SU-DHL-6 (cell line): ENCODE data around the gene SDS.

Source experiments
- H2AFZ ChIP-seq: fragments of 200-600 bp; sonication (generic); 2 replicates; pipeline ENCODE4 v1.6.1; 2014; ENCODE audit warnings: low read depth, mild to moderate bottlenecking, moderate library complexity, mixed read lengths, antibody characterized with exemption, low read length; ENCODE audit not compliant: severe bottlenecking
- H3F3A ChIP-seq: fragments of 200-600 bp; shearing (Covaris generic); 2 replicates; pipeline ENCODE4 v1.6.0; 2016; ENCODE audit warnings: antibody characterized with exemption, mild to moderate bottlenecking; ENCODE audit not compliant: insufficient read depth
- H3K27ac ChIP-seq: fragments of 200-600 bp; sonication (generic); 2 replicates; pipeline ENCODE4 v1.5.1; 2016; ENCODE audit warnings: low read depth, mild to moderate bottlenecking, low read length, moderate library complexity, mixed read lengths
- H3K27me3 ChIP-seq: fragments of 200-600 bp; sonication (generic), shearing (Covaris generic); 2 replicates; pipeline ENCODE4 v1.6.0; 2014; ENCODE audit warnings: mild to moderate bottlenecking, low read length
- H3K36me3 ChIP-seq: fragments of 200-600 bp; sonication (generic); 2 replicates; pipeline ENCODE4 v1.6.1; 2014; ENCODE audit warnings: mild to moderate bottlenecking, low read length, mixed read lengths
- H3K4me2 ChIP-seq: fragments of 300-600, 200-600 bp; shearing (Covaris generic), sonication (generic); 2 replicates; pipeline ENCODE4 v1.6.0; 2014; ENCODE audit warnings: low read length, low read depth, mild to moderate bottlenecking; ENCODE audit not compliant: poor library complexity, severe bottlenecking
- H3K4me3 ChIP-seq: fragments of 200-600 bp; sonication (generic); 2 replicates; pipeline ENCODE4 v1.5.1; 2014; ENCODE audit warnings: antibody characterized with exemption, low read length, mild to moderate bottlenecking, mixed read lengths; ENCODE audit not compliant: insufficient read depth, poor library complexity, severe bottlenecking
- H3K79me2 ChIP-seq: fragments of 200-600 bp; sonication (generic); 2 replicates; pipeline ENCODE4 v1.6.1; 2014; ENCODE audit warnings: mild to moderate bottlenecking, low read length, moderate library complexity; ENCODE audit not compliant: insufficient read depth
- H3K9ac ChIP-seq: fragments of 200-600 bp; sonication (generic); 2 replicates; pipeline ENCODE4 v1.7.0; 2014; ENCODE audit warnings: mild to moderate bottlenecking, low read length
- H3K9me2 ChIP-seq: fragments of 200-600 bp; sonication (generic); replicated peaks from 2 replicates; pipeline ENCODE4 v1.6.1; 2014; ENCODE audit warnings: low read length; ENCODE audit not compliant: insufficient read depth
- H3K9me3 ChIP-seq: fragments of 200-600 bp; sonication (generic); 2 replicates; pipeline ENCODE4 v1.6.1; 2014; ENCODE audit warnings: low read length, mixed read lengths; ENCODE audit not compliant: insufficient read depth
- H4K20me1 ChIP-seq: fragments of 200-600 bp; sonication (generic); 2 replicates; pipeline ENCODE4 v1.6.1; 2014; ENCODE audit warnings: low read depth, mild to moderate bottlenecking, antibody characterized with exemption, low read length, moderate library complexity, mixed read lengths
- CTCF ChIP-seq: fragments of 200-600 bp; sonication (generic); IDR thresholded peaks from one replicate; pipeline ENCODE4 v1.5.1; 2017; ENCODE audit warnings: antibody characterized with exemption, mild to moderate bottlenecking, low read length, moderate library complexity; ENCODE audit not compliant: insufficient read depth, poor library complexity, severe bottlenecking
- EZH2phosphoT487 ChIP-seq: fragments of 200-600 bp; sonication (generic), shearing (Covaris generic); conservative IDR thresholded peaks from 2 replicates; pipeline ENCODE4 v1.6.1; 2018; ENCODE audit warnings: mild to moderate bottlenecking, antibody characterized with exemption, low read length, moderate library complexity, mixed read lengths

SDS gene

GRCh38 chr12:113382206-113382605, 21.5 kb downstream of the SDS start:
- no peak overlapping the region for H3K9ac ChIP-seq
- TF ChIP-seq EZH2phosphoT487: no peak
- no peak overlapping the region for H2AFZ ChIP-seq
- H3K27me3 ChIP-seq: no peaks in the 10 kb centered on the region
- no peaks in the 10 kb centered on the region for H4K20me1 ChIP-seq
- no peaks in the 10 kb centered on the region for H3K9me2 ChIP-seq
- H3K36me3 ChIP-seq: no peaks in the 10 kb centered on the region
- H3K9me3 ChIP-seq: no peaks in the 10 kb centered on the region
- H3F3A ChIP-seq: no peaks in the 10 kb centered on the region
- H3K4me3 ChIP-seq: no peak overlapping the region
- H3K27ac ChIP-seq: no peak overlapping the region
- H3K4me2 ChIP-seq: no peak overlapping the region
- no peaks in the 10 kb centered on the region for H3K79me2 ChIP-seq

GRCh38 chr12:113381220-113381619, 22.5 kb downstream of the SDS start:
- no peak overlapping the region for H3K27ac ChIP-seq
- H3K9me2 ChIP-seq: no peaks in the 10 kb centered on the region
- H3K36me3 ChIP-seq: no peaks in the 10 kb centered on the region
- H2AFZ ChIP-seq: no peak overlapping the region
- TF ChIP-seq CTCF (no peak), EZH2phosphoT487 (no peak)
- no peaks in the 10 kb centered on the region for H4K20me1 ChIP-seq
- no peak overlapping the region for H3K9ac ChIP-seq
- H3K27me3 ChIP-seq: no peaks in the 10 kb centered on the region
- no peak overlapping the region for H3K4me2 ChIP-seq
- no peak overlapping the region for H3K4me3 ChIP-seq
- no peaks in the 10 kb centered on the region for H3F3A ChIP-seq
- H3K9me3 ChIP-seq: no peaks in the 10 kb centered on the region
- H3K79me2 ChIP-seq: no peaks in the 10 kb centered on the region

GRCh38 chr12:113378291-113378690, 25.4 kb downstream of the SDS start:
- Histone ChIP-seq H3K9ac (no peak overlapping the region), H3K9me2 (no peaks in the 10 kb centered on the region), H2AFZ (no peak overlapping the region), H3F3A (no peaks in the 10 kb centered on the region), H3K9me3 (no peaks in the 10 kb centered on the region), H3K36me3 (no peaks in the 10 kb centered on the region), H3K27me3 (no peaks in the 10 kb centered on the region), H3K4me2 (no peak overlapping the region), H4K20me1 (no peaks in the 10 kb centered on the region), H3K27ac (no peak overlapping the region), H3K79me2 (no peaks in the 10 kb centered on the region), H3K4me3 (no peak overlapping the region)
- no peak for TF ChIP-seq EZH2phosphoT487

GRCh38 chr12:113374823-113375428, 28.8 kb downstream of the SDS start:
- no peaks in the 10 kb centered on the region for H3F3A ChIP-seq
- H3K4me2 ChIP-seq: no peak overlapping the region
- no peak overlapping the region for H2AFZ ChIP-seq
- H4K20me1 ChIP-seq: no peaks in the 10 kb centered on the region
- H3K4me3 ChIP-seq: no peak overlapping the region
- H3K79me2 ChIP-seq: no peaks in the 10 kb centered on the region
- TF ChIP-seq CTCF (no peak), EZH2phosphoT487 (no peak)
- H3K36me3 ChIP-seq: no peaks in the 10 kb centered on the region
- H3K9me3 ChIP-seq: no peaks in the 10 kb centered on the region
- no peaks in the 10 kb centered on the region for H3K27me3 ChIP-seq
- no peak overlapping the region for H3K9ac ChIP-seq
- no peak overlapping the region for H3K27ac ChIP-seq
- no peaks in the 10 kb centered on the region for H3K9me2 ChIP-seq
